Keratinocyte (primary cell): ENCODE data around the gene BRPF3. TPM values are rescaled to one million over a fixed set of nuclear protein-coding genes. Genes with fewer than 3 reads are reported as not detected.

Source experiments
- DNase-seq: peaks from one replicate; pipeline ENCODE4 v3.0.0-alpha.2; 2011; ENCODE audit warnings: low read depth, missing footprints, low spot score
- FAIRE-seq: peaks from 2 replicates; lab custom pipeline; 2011; peaks lifted over from hg19 to GRCh38; lab: Jason Lieb, UNC
- H2AFZ ChIP-seq: 2 replicates; pipeline ENCODE4 v1.6.0; 2012; ENCODE audit warnings: low read length, control low read depth, inconsistent platforms; ENCODE audit not compliant: control insufficient read depth
- H3K27ac ChIP-seq: 2 replicates; pipeline ENCODE4 v1.5.1; 2011; ENCODE audit warnings: low read length; ENCODE audit not compliant: control insufficient read depth, insufficient read depth
- H3K27me3 ChIP-seq: 3 replicates; pipeline ENCODE4 v1.6.0; 2011; ENCODE audit warnings: low read length; ENCODE audit not compliant: control insufficient read depth, insufficient read depth; ENCODE audit errors: extremely low read depth
- H3K36me3 ChIP-seq, 2 experiments: 2 replicates in 1 of 2; 3 replicates in 1 of 2; pipeline ENCODE4 v1.5.1; 2011; ENCODE audit warnings: low read length in 2 of 2, mild to moderate bottlenecking in 1 of 2; ENCODE audit not compliant: control insufficient read depth in 2 of 2, insufficient read depth in 2 of 2; ENCODE audit errors: extremely low read depth in 1 of 2
- H3K4me1 ChIP-seq: 3 replicates; pipeline ENCODE4 v1.5.1; 2011; ENCODE audit warnings: low read length; ENCODE audit not compliant: control insufficient read depth, insufficient read depth; ENCODE audit errors: extremely low read depth
- H3K4me2 ChIP-seq: 3 replicates; pipeline ENCODE4 v1.6.0; 2011; ENCODE audit warnings: low read depth, low read length; ENCODE audit not compliant: control insufficient read depth, insufficient read depth; ENCODE audit errors: extremely low read depth
- H3K4me3 ChIP-seq, 3 experiments: fragments of 200-600 bp in 1 of 3; sonication (generic) in 1 of 3; 2 replicates in 2 of 3; 3 replicates in 1 of 3; pipeline ENCODE4 v1.5.1; 2011 to 2016; ENCODE audit warnings: low read length in 3 of 3, mild to moderate bottlenecking in 3 of 3, control low read depth in 2 of 3, inconsistent platforms in 1 of 3, low read depth in 1 of 3, mixed read lengths in 1 of 3, mixed run types in 1 of 3, moderate library complexity in 1 of 3; ENCODE audit not compliant: control insufficient read depth in 2 of 3, insufficient read depth in 2 of 3; ENCODE audit errors: extremely low read depth in 1 of 3
- H3K79me2 ChIP-seq: 2 replicates; pipeline ENCODE4 v1.6.0; 2012; ENCODE audit warnings: low read length; ENCODE audit not compliant: control insufficient read depth, insufficient read depth
- H3K9ac ChIP-seq: 3 replicates; pipeline ENCODE4 v1.6.0; 2011; ENCODE audit warnings: low read length; ENCODE audit not compliant: control insufficient read depth, insufficient read depth; ENCODE audit errors: extremely low read depth
- H3K9me1 ChIP-seq: 3 replicates; pipeline ENCODE4 v1.6.0; 2011; ENCODE audit warnings: low read length; ENCODE audit not compliant: control insufficient read depth, insufficient read depth; ENCODE audit errors: extremely low read depth
- H3K9me3 ChIP-seq: 2 replicates; pipeline ENCODE4 v1.5.1; 2012; ENCODE audit warnings: low read depth, low read length; ENCODE audit not compliant: control insufficient read depth
- H4K20me1 ChIP-seq: 3 replicates; pipeline ENCODE4 v1.6.0; 2011; ENCODE audit warnings: low read length; ENCODE audit not compliant: control insufficient read depth, insufficient read depth; ENCODE audit errors: extremely low read depth
- EZH2 ChIP-seq: IDR thresholded peaks from one replicate; pipeline ENCODE4 v1.6.1; 2012; ENCODE audit warnings: inconsistent platforms, mild to moderate bottlenecking, low read length, moderate library complexity
- dilution Hi-C: fragments of 300-500 bp; cut with MboI; formaldehyde crosslinking; loops from one replicate; pipeline ENCODE4 v1.7.0; 2020; ENCODE audit warnings: low sequenced_read_pairs; ENCODE audit not compliant: extremely low pct_ligation_motif_present
- polyA plus RNA-seq, 5 experiments: library from polyadenylated mRNA; depleted of rRNA in 3 of 5; stranded (reverse) in 3 of 5; stranded (forward) in 1 of 5; unstranded in 1 of 5; fragments of >200 nt; gene quantifications; 1 replicate in 1 of 5; 2 replicates in 3 of 5; 3 replicates in 1 of 5; pipeline versions ENCODE4 v1.2.1 to v1.2.3, GENCODE V29; 2011 to 2012; ENCODE audit warnings: missing spikeins in 2 of 5, low read depth in 1 of 5, low replicate concordance in 1 of 5
- TF ChIP-seq, protein P1 (sequence below), 3 experiments: IDR thresholded peaks in 1 of 3; conservative IDR thresholded peaks in 1 of 3; optimal IDR thresholded peaks in 1 of 3; 2 replicates in 2 of 3; 3 replicates in 1 of 3; pipeline versions ENCODE3 to v1.5.1; 2011; ENCODE audit warnings: low read length in 3 of 3, mild to moderate bottlenecking in 3 of 3, moderate library complexity in 2 of 3, control low read depth in 1 of 3, inconsistent platforms in 1 of 3; ENCODE audit not compliant: insufficient read depth in 2 of 3; ENCODE audit errors: extremely low read depth in 1 of 3

The BRPF3 gene
- polyA plus RNA-seq, 1 donor (not counting 4 experiments of a cell fraction or from before 2014, with no cell fraction given): 4.8 TPM

DNA sequence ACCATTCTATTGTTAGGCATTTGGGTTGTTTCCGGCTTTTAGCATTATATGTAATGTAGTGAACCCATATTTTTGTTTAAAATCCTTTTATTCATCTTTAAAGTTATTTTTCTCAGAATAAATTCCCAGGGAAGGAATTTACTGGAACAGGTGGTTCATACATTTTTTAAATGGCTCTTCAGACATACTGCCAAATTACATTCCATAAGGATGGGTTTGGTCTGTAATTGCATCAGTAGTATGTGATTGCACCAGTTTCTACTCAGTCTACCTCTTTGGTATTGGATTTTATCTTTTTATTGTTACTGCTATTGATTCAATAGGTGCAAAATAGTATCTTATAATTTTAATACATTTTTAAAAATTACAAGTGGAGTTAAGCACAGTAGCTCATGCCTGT is 27.2 kb downstream of the BRPF3 start:
- peaks cover 9 to 13% of the 10 kb centered on the region in 2 experiments for H3K36me3 ChIP-seq
- H3K27me3 ChIP-seq: no peaks in the 10 kb centered on the region
- H4K20me1 ChIP-seq: no peaks in the 10 kb centered on the region
- no peaks in the 10 kb centered on the region for H3K79me2 ChIP-seq
- no peak overlapping the region for H3K27ac ChIP-seq
- H3K4me3 ChIP-seq: no peak overlapping the region
- H2AFZ ChIP-seq: no peak overlapping the region
- H3K9ac ChIP-seq: no peak overlapping the region
- H3K4me2 ChIP-seq: no peak overlapping the region
- peaks cover 2% of the 10 kb centered on the region for H3K9me1 ChIP-seq
- no peak for FAIRE-seq
- no peak for TF ChIP-seq EZH2
- TF ChIP-seq, protein P1, sequence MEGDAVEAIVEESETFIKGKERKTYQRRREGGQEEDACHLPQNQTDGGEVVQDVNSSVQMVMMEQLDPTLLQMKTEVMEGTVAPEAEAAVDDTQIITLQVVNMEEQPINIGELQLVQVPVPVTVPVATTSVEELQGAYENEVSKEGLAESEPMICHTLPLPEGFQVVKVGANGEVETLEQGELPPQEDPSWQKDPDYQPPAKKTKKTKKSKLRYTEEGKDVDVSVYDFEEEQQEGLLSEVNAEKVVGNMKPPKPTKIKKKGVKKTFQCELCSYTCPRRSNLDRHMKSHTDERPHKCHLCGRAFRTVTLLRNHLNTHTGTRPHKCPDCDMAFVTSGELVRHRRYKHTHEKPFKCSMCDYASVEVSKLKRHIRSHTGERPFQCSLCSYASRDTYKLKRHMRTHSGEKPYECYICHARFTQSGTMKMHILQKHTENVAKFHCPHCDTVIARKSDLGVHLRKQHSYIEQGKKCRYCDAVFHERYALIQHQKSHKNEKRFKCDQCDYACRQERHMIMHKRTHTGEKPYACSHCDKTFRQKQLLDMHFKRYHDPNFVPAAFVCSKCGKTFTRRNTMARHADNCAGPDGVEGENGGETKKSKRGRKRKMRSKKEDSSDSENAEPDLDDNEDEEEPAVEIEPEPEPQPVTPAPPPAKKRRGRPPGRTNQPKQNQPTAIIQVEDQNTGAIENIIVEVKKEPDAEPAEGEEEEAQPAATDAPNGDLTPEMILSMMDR (optimal IDR thresholded peaks at IDR 0.05 in 1 of 3, IDR thresholded peaks at IDR 0.05 in 1 of 3, conservative IDR thresholded peaks at IDR 0.05 in 1 of 3; ENCODE audit: extremely low read depth in 1 of 3, insufficient read depth in 2 of 3, low read length in 3 of 3): no peak
- dilution Hi-C loops: no loop called here
- no peak for DNase-seq
- H3K4me1 ChIP-seq: peaks cover 19% of the 10 kb centered on the region
- no peaks in the 10 kb centered on the region for H3K9me3 ChIP-seq

DNA sequence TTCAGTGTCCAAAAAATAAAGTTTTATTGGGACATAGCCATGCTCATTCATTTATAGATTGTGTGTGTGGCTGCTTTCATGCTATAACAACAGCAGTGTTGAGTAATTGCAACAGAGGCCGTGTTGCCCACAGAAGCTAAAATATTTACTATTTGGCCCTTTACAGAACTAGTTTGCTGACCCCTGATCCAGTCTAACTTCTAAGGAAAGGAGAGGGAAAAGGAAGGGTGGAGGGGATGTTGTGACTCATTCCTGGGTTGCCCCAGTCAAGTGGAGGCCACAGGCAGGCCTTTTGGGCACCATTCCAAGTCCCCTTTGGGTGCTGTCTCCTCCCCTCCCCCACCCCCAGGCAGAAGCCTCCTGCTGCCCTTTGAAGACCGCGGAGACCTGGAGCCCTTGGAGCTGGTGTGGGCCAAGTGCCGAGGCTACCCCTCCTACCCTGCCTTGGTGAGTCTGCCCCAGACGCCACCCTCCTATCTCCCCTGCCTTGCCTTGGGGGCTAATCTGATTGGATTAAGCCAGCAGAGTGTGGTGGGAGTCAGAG is 28.4 kb downstream of the BRPF3 start:
- peaks cover 2% of the 10 kb centered on the region for H3K9me1 ChIP-seq
- H3K27ac ChIP-seq: no peak overlapping the region
- no peak for TF ChIP-seq EZH2
- TF ChIP-seq, protein P1 (optimal IDR thresholded peaks at IDR 0.05 in 1 of 3, IDR thresholded peaks at IDR 0.05 in 1 of 3, conservative IDR thresholded peaks at IDR 0.05 in 1 of 3; ENCODE audit: extremely low read depth in 1 of 3, insufficient read depth in 2 of 3, low read length in 3 of 3): no peak
- H2AFZ ChIP-seq: no peak overlapping the region
- dilution Hi-C loops: no loop called here
- FAIRE-seq (no peak), DNase-seq (no peak)
- H3K27me3 ChIP-seq: no peaks in the 10 kb centered on the region
- H3K4me2 ChIP-seq: no peak overlapping the region
- no peaks in the 10 kb centered on the region for H3K79me2 ChIP-seq
- no peaks in the 10 kb centered on the region for H3K9me3 ChIP-seq
- H3K4me1 ChIP-seq: peaks cover 19% of the 10 kb centered on the region
- H3K9ac ChIP-seq: no peak overlapping the region
- no peaks in the 10 kb centered on the region for H4K20me1 ChIP-seq
- H3K36me3 ChIP-seq: peaks cover 10 to 12% of the 10 kb centered on the region in 2 experiments
- H3K4me3 ChIP-seq: no peak overlapping the region
